Measurements from ENCODE around the gene DBN1. TPM values are rescaled to one million over a fixed set of nuclear protein-coding genes. Genes with fewer than 3 reads are reported as not detected.

DBN1 gene
- polyA plus RNA-seq, 4 donors: 180 to 210 (median 185) TPM

DNA sequence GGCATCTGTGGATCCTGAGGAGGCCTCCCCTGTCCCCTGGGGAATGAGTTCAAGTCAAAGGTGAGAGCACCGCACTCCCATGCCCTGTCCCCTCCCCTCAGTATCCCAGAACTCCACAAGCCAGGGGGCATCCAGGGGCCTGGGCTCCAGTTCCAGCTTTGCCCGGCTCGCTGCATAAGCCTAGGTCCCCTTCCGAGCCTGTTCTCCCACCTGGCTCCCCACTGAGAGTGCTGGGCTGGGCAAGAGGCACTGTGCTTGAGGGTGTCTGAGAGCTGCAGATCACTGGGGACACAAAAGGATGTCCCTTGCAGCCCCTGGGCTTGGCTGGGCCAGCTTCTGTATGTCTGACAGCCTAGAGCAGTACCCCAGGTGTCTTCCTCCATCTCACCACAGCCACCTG, 31.6 kb upstream of the DBN1 start:
- DNase-seq (ENCODE audit: low read depth in 4 of 4, low spot score in 3 of 4): no peak

DNA sequence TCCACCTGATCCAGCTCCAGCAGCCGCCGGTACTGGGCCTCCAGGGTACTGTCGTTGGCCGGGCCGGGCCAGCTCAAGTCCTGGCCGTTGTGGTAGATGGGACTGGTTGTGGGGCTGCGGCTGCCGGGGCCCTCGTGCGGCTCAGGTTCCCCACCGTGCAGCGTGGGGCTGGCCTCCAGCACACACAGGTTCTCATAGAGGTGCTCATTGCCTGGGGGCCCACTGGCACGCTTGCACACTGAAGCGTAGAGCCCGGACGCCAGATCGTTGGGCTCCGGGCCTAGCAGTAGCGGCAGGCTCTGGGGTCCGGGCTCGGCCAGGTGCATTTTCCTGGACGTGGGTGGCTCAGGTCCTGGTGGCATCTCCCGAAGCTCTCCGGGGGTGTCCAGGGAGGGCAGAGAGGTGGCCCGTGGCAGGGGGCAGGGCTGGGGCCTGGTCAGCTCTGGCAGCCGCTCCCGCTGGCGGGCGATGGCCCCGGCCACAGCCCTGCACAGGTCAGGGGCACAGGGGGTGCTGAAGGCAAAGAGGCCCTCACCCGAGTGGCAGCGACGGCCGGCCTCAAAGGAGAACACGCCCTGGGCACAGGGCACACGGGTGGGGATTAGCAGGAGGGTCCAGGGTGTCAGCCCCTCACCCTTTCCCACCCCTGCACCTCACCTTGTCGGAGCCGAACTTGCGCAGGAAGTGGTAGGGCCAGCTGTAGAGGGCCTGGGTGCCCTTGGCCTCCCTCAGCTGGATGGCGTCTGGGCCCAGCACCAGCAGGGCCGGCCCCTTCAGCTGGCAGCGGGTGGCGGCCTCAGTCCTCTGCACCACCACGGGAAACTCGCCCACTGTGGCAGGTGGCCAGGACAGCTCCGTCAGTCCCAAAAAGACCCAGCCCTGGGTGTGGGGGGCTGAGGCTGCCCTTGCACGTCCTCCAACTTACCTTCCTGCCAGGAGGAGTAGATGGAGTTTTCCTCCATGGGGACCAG, 30.9 kb upstream of the DBN1 start:
- no peak for DNase-seq (ENCODE audit: low read depth in 4 of 4, low spot score in 3 of 4)

DNA sequence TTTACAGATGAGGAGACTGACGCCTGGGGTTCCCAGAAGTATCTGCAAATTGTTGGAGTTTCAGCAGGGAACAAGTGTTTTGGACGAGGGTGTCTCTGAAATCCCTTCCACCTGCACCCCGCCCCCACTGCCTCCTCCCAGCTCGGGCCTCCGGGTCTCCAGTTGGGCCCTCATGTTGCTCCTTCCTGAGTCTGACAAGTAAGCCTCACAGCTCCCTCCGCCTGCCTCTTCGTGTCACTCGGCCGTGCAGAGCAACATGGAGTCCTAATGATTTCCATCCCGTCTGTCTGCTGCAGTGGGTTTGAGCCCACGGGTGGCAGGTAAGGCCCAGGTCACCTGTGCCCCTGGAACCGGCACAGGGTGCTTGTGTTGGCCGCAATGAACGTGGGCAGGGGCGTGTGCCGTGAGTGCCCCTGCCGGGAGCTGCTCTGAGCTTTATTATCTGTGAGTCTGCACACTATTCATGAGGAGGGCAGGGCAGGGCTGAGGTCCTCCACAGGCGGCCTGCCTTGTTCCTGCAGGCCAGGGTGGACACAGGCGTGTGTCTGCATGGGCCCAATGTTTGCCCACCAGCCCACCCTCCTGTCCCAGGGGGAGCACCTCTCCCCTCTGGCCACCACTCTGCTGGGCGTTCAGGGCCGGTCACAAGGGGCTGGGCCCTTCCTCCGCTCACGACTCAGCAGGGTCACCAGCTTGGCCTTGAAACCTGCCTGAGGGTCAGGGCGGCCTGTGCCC, 30.1 kb upstream of the DBN1 start:
- DNase-seq (ENCODE audit: low read depth in 4 of 4, low spot score in 3 of 4): no peak

- DNase-seq (ENCODE audit: low read depth in 4 of 4, low spot score in 3 of 4): no peak
Observed at GRCh38 chr5:177502886-177503285, 29.5 kb upstream of the DBN1 start.

DNA sequence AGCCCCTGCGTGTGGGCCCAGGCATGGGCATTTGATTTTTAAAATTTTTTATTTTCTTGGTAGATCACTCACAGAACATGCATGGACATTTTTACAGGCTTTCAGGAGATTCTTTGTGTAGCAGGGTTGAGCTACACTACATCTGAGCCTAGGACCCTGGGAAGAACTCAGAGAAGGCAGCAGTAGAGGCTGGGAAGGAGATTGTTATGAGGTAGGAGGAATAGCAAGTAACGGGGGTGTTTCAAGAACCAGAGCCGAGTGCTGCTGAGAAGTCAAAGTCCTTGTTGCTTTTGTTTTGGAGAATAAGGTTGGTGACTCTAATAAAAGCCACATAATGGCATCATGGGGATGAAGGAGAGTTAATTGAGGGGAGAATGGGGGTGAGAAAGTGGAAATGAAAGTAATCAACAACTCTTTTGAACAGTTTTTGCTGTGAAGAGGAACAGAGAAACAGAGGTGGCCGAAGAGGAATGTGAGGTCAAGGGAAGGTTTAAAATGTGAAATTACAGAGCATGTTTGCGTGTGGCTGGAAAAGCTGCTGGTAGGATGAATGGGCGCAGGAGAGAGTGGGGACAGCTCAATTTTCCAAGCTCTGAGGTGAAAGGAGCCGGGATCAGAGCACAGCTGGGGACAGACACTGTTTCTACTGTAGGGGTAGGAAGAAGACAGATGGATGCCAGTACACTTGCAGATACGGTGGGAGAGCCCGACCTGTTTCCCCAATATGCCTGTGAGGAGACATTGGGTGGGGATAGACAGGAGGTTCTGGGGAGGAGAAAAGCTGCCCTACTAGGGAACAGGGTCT, 28.6 kb upstream of the DBN1 start:
- no peak for DNase-seq (ENCODE audit: low read depth in 4 of 4, low spot score in 3 of 4)

DNA sequence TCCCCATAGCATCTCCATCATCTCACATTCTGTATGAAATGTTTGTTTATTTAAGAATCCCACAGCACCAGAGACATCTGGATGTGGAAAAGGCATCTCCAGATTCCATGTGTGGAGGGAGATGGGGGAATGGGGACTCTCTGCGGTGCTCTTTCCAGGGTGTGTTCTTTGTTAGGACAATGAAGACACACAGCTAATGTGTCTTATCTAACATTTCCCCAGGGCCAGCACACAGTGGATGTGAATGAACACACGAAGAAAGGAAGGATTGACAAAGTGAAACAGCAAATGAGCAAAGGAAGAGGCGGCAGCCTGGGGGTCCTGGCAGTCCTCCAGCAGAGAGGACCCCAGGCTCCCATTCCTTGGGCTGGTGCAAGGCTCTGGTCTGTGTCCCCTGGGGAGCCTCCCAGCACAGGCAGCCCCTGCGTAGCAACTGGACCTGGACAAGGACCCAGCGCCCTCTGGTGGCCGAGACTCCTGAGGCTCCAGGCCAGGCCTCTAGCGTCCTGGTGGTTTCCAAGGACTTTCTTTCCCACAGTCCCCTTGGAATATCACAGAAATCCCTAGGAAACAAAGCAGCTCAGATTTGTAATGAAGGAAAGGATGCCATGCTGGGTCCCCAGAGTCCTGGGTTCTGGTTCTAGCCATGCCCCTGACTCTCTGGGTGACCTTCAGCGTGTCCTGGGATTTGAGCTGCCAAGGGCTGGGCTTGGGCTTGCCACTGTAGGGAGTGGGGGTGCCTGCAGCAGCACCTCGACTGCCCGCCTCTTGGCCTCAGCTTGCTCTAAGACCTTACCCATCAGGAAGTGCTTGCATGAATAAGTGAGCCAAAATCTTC, 27.5 kb upstream of the DBN1 start:
- peak in 3 of 4 donors; percentile 66 to 81 (median 79) for DNase-seq (ENCODE audit: low read depth in 4 of 4, low spot score in 3 of 4)

DNA sequence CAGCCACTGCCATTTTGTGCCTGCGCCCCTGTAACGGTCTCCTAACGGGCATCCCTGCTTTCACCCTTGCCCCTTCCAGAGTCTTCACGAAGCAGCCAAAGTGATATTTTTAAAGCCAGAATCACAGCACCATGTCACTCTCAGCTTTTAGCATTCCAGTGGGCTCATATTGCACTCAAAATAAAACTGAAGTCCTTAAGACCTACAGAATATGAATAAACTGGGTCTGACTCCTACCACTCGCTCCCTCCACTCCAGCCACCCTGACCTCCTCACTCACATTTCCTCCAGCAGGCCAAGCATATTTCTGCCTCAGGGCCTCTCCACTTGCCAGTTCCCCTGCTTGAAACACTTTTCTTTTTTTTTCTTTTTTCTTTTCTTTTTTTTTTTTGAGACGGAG, 26.4 kb upstream of the DBN1 start:
- no peak for DNase-seq (ENCODE audit: low read depth in 4 of 4, low spot score in 3 of 4)

- no peak for DNase-seq (ENCODE audit: low read depth in 4 of 4, low spot score in 3 of 4)
Observed at GRCh38 chr5:177498013-177498787, 24.8 kb upstream of the DBN1 start.

- DNase-seq (ENCODE audit: low read depth in 4 of 4, low spot score in 3 of 4): peak; percentile 94 to 97 (median 95)
Observed at GRCh38 chr5:177497292-177498012, 24.0 kb upstream of the DBN1 start, which contains the start of gene PDLIM7. Gene PDLIM7 (minus strand): TSS chr5:177497604. CDS start chr5:177496512, 1,092 bp downstream.

DNA sequence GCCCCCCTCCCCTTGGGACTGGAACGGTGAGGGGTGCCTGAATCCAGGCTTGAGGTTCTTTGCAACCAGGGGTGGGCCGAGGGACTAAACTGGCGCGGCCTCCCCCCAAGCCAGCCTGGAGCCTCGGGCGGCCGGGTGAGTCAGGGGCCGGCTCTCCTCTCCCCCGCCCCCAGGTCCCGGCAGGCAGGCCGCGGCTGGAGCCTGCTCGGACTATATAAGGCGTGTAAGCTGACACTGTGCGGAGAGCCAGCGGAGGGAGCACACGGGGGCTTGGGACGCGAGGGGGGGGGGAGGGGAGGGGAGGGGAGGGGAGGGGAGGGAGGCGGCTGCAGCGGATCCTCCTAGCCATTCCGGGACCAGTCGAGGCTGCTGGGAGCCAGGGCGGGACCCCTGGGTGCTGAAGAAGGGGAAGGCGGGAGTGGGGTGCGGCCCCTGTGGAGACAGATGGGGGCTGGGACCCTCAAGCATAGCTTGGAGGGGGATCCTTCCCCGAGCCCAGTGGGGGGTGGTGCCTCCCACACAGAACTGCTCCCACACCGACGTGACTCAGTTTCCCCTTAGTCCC, 23.4 kb upstream of the DBN1 start:
- DNase-seq (ENCODE audit: low read depth in 4 of 4, low spot score in 3 of 4): peak in 2 of 4 donors; percentile 78 to 81

GRCh38 chr5:177496070-177496726, 22.8 kb upstream of the DBN1 start:
- no peak for DNase-seq (ENCODE audit: low read depth in 4 of 4, low spot score in 3 of 4)

- no peak for DNase-seq (ENCODE audit: low read depth in 4 of 4, low spot score in 3 of 4)
Observed at GRCh38 chr5:177495243-177496060, 22.0 kb upstream of the DBN1 start.

GRCh38 chr5:177494346-177495195, 21.1 kb upstream of the DBN1 start:
- no peak for DNase-seq (ENCODE audit: low read depth in 4 of 4, low spot score in 3 of 4)

GRCh38 chr5:177493795-177494345, 20.4 kb upstream of the DBN1 start:
- DNase-seq (ENCODE audit: low read depth in 4 of 4, low spot score in 3 of 4): no peak

- no peak for DNase-seq (ENCODE audit: low read depth in 4 of 4, low spot score in 3 of 4)
Observed at GRCh38 chr5:177492841-177493240, 19.4 kb upstream of the DBN1 start.

Measured in left renal pelvis (tissue), 4 donors.